Esophagus squamous epithelium (tissue), 4 donors: Measurements from ENCODE around the gene LBR.

Experiments used
- CTCF ChIP-seq, 6 experiments: fragments of 450-650 bp in 4 of 6; fragments of 200-600 bp in 2 of 6; sonication (generic) in 2 of 6; IDR thresholded peaks; one replicate each; pipeline ENCODE4 v1.5.1; 2016 to 2019; ENCODE audit warnings: antibody characterized with exemption in 6 of 6, mild to moderate bottlenecking in 4 of 6, moderate library complexity in 4 of 6
- POLR2A ChIP-seq, 4 donors: fragments of 450-650 bp; IDR thresholded peaks; one replicate each; pipeline ENCODE4 v1.6.1; 2017; ENCODE audit warnings: antibody characterized with exemption in 4 of 4, mild to moderate bottlenecking in 4 of 4, moderate library complexity in 3 of 4

- no peak for TF ChIP-seq CTCF (IDR thresholded peaks at IDR 0.05)
- peak in 2 of 4 donors; percentile 35 to 79 for TF ChIP-seq POLR2A (IDR thresholded peaks at IDR 0.05)
Observed at GRCh38 chr1:225467193-225468020, 39.6 kb upstream of the LBR start.
